Activated naive CD4-positive, alpha-beta T cell (primary cell): Measurements from ENCODE around the gene LTA.
A peak's percentile ranks its signal among the peaks of the same experiment; 100 is the strongest.

ENCODE experiments used
- DNase-seq, 4 experiments: peaks; one replicate each; lab custom pipeline; 2025; lab: John Stamatoyannopoulos, UW

LTA gene

GRCh38 chr6:31569861-31570536 is 2.1 kb upstream of the LTA start:
- no peak for DNase-seq

GRCh38 chr6:31573239-31574105 is 1.4 kb downstream of the LTA start:
- DNase-seq: no peak

- DNase-seq: no peak
Measured at GRCh38 chr6:31574106-31575061, 2.3 kb downstream of the LTA start.

GRCh38 chr6:31575335-31575901 is 3.3 kb downstream of the LTA start, which contains the start of gene TNF:
TNF (plus strand) TSS chr6:31575565; CDS start chr6:31575742, 177 bp downstream.
- peak in 2 of 4 experiments; percentile 29 to 41 for DNase-seq

- no peak for DNase-seq
Measured at GRCh38 chr6:31575952-31576685, 4.0 kb downstream of the LTA start.

GRCh38 chr6:31576897-31577578 is 4.9 kb downstream of the LTA start:
- no peak for DNase-seq

GRCh38 chr6:31577579-31577966 is 5.5 kb downstream of the LTA start:
- no peak for DNase-seq

- no peak for DNase-seq
Measured at GRCh38 chr6:31578184-31579118, 6.4 kb downstream of the LTA start.

GRCh38 chr6:31579119-31579505 is 7.0 kb downstream of the LTA start:
- DNase-seq: no peak

GRCh38 chr6:31579546-31580437 is 7.7 kb downstream of the LTA start:
- DNase-seq: no peak

- no peak for DNase-seq
Measured at GRCh38 chr6:31580438-31580740, 8.3 kb downstream of the LTA start.

- peak; percentile 76 to 92 (median 86) for DNase-seq
Measured at GRCh38 chr6:31580807-31581433, 8.8 kb downstream of the LTA start.

- no peak for DNase-seq
Measured at GRCh38 chr6:31581434-31582229, 9.5 kb downstream of the LTA start.

GRCh38 chr6:31582230-31582643 is 10.1 kb downstream of the LTA start, which contains the start of gene LTB:
LTB (minus strand) TSS chr6:31582424; CDS start chr6:31582417, 7 bp downstream.
- peak in 2 of 4 experiments; percentile 66 to 69 for DNase-seq

GRCh38 chr6:31585491-31585890 is 13.4 kb downstream of the LTA start:
- DNase-seq: no peak

GRCh38 chr6:31586008-31586407 is 13.9 kb downstream of the LTA start, which contains the start of gene LST1:
LST1 (plus strand) TSS chr6:31586277; CDS start chr6:31587300, 1,023 bp downstream.
- no peak for DNase-seq
